Measurements from ENCODE around the gene SPATA6L. TPM values are rescaled to one million over a fixed set of nuclear protein-coding genes. Genes with fewer than 3 reads are reported as not detected.

Gene SPATA6L
- total and polyA plus RNA-seq, 2 of the 13 experiments (the other 11 are each of a cell fraction or from before 2014, with no cell fraction given) = 1.1 to 1.9 TPM

- in situ Hi-C loops (cut with HindIII; ENCODE audit: extremely low pct_ligation_motif_present, low pct_unique_long_range_greater_than_20kb) = no loop called here
- intact Hi-C loops (cut with micrococcal nuclease; ENCODE audit: unreplicated experiment) = loop anchor here (2.0 kb wide), 1 partner anchor 20 kb away; no protein-coding TSS in a partner anchor
- peaks cover 31% of the 10 kb centered on the region for H3K79me2 ChIP-seq (ENCODE audit: insufficient read depth, low read length)
- FAIRE-seq (peak; percentile 64), ATAC-seq (no peak), DNase-seq (ENCODE audit: low spot score) (peak; percentile 38)
- peak overlapping the region; percentile 76 to 94 (median 79) for H3K4me3 ChIP-seq (replicated peaks in 1 of 3; ENCODE audit: insufficient read depth in 1 of 3, low read depth in 2 of 3, low read length in 3 of 3)
- peak overlapping the region; percentile 92 for H3K4me2 ChIP-seq (ENCODE audit: low read depth, low read length)
- H3K27ac ChIP-seq (ENCODE audit: extremely low read length, insufficient read depth, low read length) = peak overlapping the region; percentile 99
- WGBS (ENCODE audit: low lambda C conversion rate) = 6% methylated on average over 2 of the region's 2 CpGs
- ChIA-PET CTCF (ENCODE audit: low intra/inter-chr PET ratio, low total read pairs) (interaction anchor here (1.2 kb wide), 1 partner anchor 19 kb away, joined by 3 read pairs; the partner anchor contains the start of gene PLPP6), POLR2A (interaction anchor here (0.9 to 1.1 kb wide), 3 partner anchors 14 to 60 kb away, joined by 3 to 6 read pairs (median 5); partner anchors contain the start of genes AK3, PLPP6 and SPATA6L)
- peaks cover 39% of the 10 kb centered on the region for H3K4me1 ChIP-seq (ENCODE audit: insufficient read depth, low read length)
- peak overlapping the region; percentile 96 for H3K9ac ChIP-seq (ENCODE audit: insufficient read depth, low read depth, low read length)
- BruUV-seq (replicated peaks) = no TSS peak
- peaks cover 4% of the 10 kb centered on the region; the same call in 1 of the 2 replicates for H4K20me1 ChIP-seq (ENCODE audit: insufficient read depth, low read length)
- H3K9me3 ChIP-seq (ENCODE audit: low read length) = no peaks in the 10 kb centered on the region
- H2AFZ ChIP-seq (ENCODE audit: low read length) = no peak overlapping the region
- no peaks in the 10 kb centered on the region; a peak in 1 of 5 replicates for H3K27me3 ChIP-seq (ENCODE audit: control insufficient read depth in 1 of 2, insufficient read depth in 2 of 2, low read length in 2 of 2)
- peaks cover 1 to 13% of the 10 kb centered on the region in 2 experiments; a peak in 4 of 5 replicates for H3K36me3 ChIP-seq (replicated peaks in 1 of 2; ENCODE audit: control insufficient read depth in 1 of 2, insufficient read depth in 2 of 2, low read length in 2 of 2)
- TF ChIP-seq ZNF232 (CRISPR knock-in tag; IDR thresholded peaks at IDR 0.05; ENCODE audit: borderline replicate concordance) = no peak
- peak; percentile 53 for TF ChIP-seq HNF4G (IDR thresholded peaks at IDR 0.05; ENCODE audit: borderline replicate concordance, low read depth, low read length)
- no peak for TF ChIP-seq HNF4G (CRISPR knock-in tag; IDR thresholded peaks at IDR 0.05; ENCODE audit: borderline replicate concordance, low read depth)
- no peak for TF ChIP-seq GABPA (IDR thresholded peaks at IDR 0.05; ENCODE audit: low read depth, low read length)
- TF ChIP-seq GABPA (CRISPR knock-in tag; IDR thresholded peaks at IDR 0.05; ENCODE audit: low read depth) = 0 out of 2 replicates have a peak, but pooled peaks have one; percentile 11
- no peak for TF ChIP-seq TCF7 (IDR thresholded peaks at IDR 0.05; ENCODE audit: low read depth)
- no peak for TF ChIP-seq RARG (CRISPR knock-in tag; IDR thresholded peaks at IDR 0.05; ENCODE audit: low read depth)
- peak; percentile 42; the same call in 1 of the 2 replicates for TF ChIP-seq CEBPG (CRISPR knock-in tag; IDR thresholded peaks at IDR 0.05)
- TF ChIP-seq ONECUT2 (CRISPR knock-in tag; IDR thresholded peaks at IDR 0.05) = no peak
- TF ChIP-seq MED1 (CRISPR knock-in tag; IDR thresholded peaks at IDR 0.05) = 0 out of 2 replicates have a peak, but pooled peaks have one; percentile 18
- TF ChIP-seq ZNF589 (CRISPR knock-in tag; conservative IDR thresholded peaks at IDR 0.05) = no peak
- no peak for TF ChIP-seq CHD2 (IDR thresholded peaks at IDR 0.05; ENCODE audit: low read depth, low read length)
- TF ChIP-seq ZNF224 (CRISPR knock-in tag; IDR thresholded peaks at IDR 0.05) = no peak
- no peak for TF ChIP-seq KAT8 (CRISPR knock-in tag; IDR thresholded peaks at IDR 0.05)
- peak; percentile 28; the same call in 1 of the 2 replicates for TF ChIP-seq ARID5B (CRISPR knock-in tag; IDR thresholded peaks at IDR 0.05)
- no peak for TF ChIP-seq ZBTB43 (CRISPR knock-in tag; conservative IDR thresholded peaks at IDR 0.05)
- no peak for TF ChIP-seq ZNF180 (CRISPR knock-in tag; IDR thresholded peaks at IDR 0.05; ENCODE audit: borderline replicate concordance, low read depth)
- no peak for TF ChIP-seq ZBTB39 (CRISPR knock-in tag; IDR thresholded peaks at IDR 0.05)
- TF ChIP-seq ZNF552 (CRISPR knock-in tag; IDR thresholded peaks at IDR 0.05; ENCODE audit: borderline replicate concordance) = no peak
Observed at GRCh38 chr9:4680750-4681149, 14.5 kb upstream of the SPATA6L start.

All from HepG2 (cell line).